ENCODE data around the gene WBP4.

GRCh38 chr13:41060082-41060723, 1.1 kb upstream of the WBP4 start:
- TF ChIP-seq GATA3 (IDR thresholded peaks at IDR 0.05; ENCODE audit: low read depth, low read length): no peak
- TF ChIP-seq GATA2 (IDR thresholded peaks at IDR 0.05; ENCODE audit: low read depth, low read length): peak; percentile 74
